HCT116 (cell line): ENCODE measurements around the gene MAML2. TPM values are rescaled to one million over a fixed set of nuclear protein-coding genes. Genes with fewer than 3 reads are reported as not detected.

Source experiments
- ATAC-seq: fragments of 200-7000 bp; cut with Tn5 transposase; 2 replicates; pipeline ENCODE4 v1.9.1; 2020; ENCODE audit warnings: mild to moderate bottlenecking, moderate library complexity
- BruUV-seq: library from RNA; stranded (reverse); fragments of 400-500 nt; replicated peaks from 2 replicates; lab custom pipeline; 2021; lab: Mats Ljungman, UMichigan
- CTCF ChIA-PET: fragments of 300-600 bp; sonication (Branson Sonifier 250); formaldehyde crosslinking; loops from one replicate; lab custom pipeline; 2021; ENCODE audit warnings: antibody characterized with exemption; lab: Charles Lee
- POLR2A ChIA-PET: fragments of 300-600, 350-600 bp; sonication (Branson Sonifier 250); formaldehyde crosslinking; loops from one replicate; lab custom pipeline; 2021; ENCODE audit warnings: antibody characterized with exemption; lab: Charles Lee
- RAD21 ChIA-PET, 2 experiments: fragments of 300-600 bp; sonication (Branson Sonifier 250); formaldehyde crosslinking; loops; one replicate each; lab custom pipeline; 2023; ENCODE audit warnings: low total read pairs in 2 of 2; ENCODE audit not compliant: uncharacterized antibody in 2 of 2, unreplicated experiment in 2 of 2, low non-redundant PET in 1 of 2; lab: Charles Lee
- DNase-seq: peaks from one replicate; pipeline ENCODE4 v3.0.0-alpha.2; 2010; ENCODE audit warnings: low read depth, low spot score
- H2AFZ ChIP-seq: fragments of 200-600 bp; shearing (Covaris generic), sonication (generic); 2 replicates; pipeline ENCODE4 v1.6.1; 2017; ENCODE audit warnings: low read depth, mixed run types, mixed read lengths, antibody characterized with exemption, low read length; ENCODE audit not compliant: poor library complexity, severe bottlenecking
- H3K27ac ChIP-seq: 2 replicates; pipeline ENCODE4 v1.5.1; 2012; ENCODE audit warnings: low read depth, low read length
- H3K27me3 ChIP-seq: fragments of 200-600 bp; sonication (generic); 2 replicates; pipeline ENCODE4 v1.6.1; 2016; ENCODE audit warnings: mixed run types, low read length, mixed read lengths; ENCODE audit not compliant: insufficient read depth
- H3K36me3 ChIP-seq, 2 experiments: fragments of 200-500 bp in 1 of 2; fragments of 200-600 bp in 1 of 2; sonication (Bioruptor generic) in 1 of 2; sonication (generic) in 1 of 2; 2 replicates each; pipeline versions ENCODE4 v1.5.1 to v1.6.1; 2014 to 2016; ENCODE audit warnings: low read length in 2 of 2, inconsistent platforms in 1 of 2, mixed read lengths in 1 of 2, mixed run types in 1 of 2; ENCODE audit not compliant: insufficient read depth in 2 of 2, control insufficient read depth in 1 of 2
- H3K4me1 ChIP-seq, 2 experiments: fragments of 200-600 bp in 1 of 2; sonication (generic) in 1 of 2; 2 replicates each; pipeline versions ENCODE4 v1.5.1 to v1.6.1; 2012 to 2017; ENCODE audit warnings: low read length in 2 of 2, inconsistent platforms in 1 of 2, mild to moderate bottlenecking in 1 of 2, mixed read lengths in 1 of 2, mixed run types in 1 of 2, moderate library complexity in 1 of 2; ENCODE audit not compliant: insufficient read depth in 2 of 2, control insufficient read depth in 1 of 2
- H3K4me2 ChIP-seq: fragments of 200-600 bp; sonication (generic); 2 replicates; pipeline ENCODE4 v1.6.1; 2017; ENCODE audit warnings: mixed run types, low read length, mixed read lengths
- H3K4me3 ChIP-seq, 2 experiments: fragments of 200-600 bp in 1 of 2; sonication (generic) in 1 of 2; replicated peaks in 1 of 2; 2 replicates each; pipeline ENCODE4 v1.5.1; 2011 to 2016; ENCODE audit warnings: low read length in 2 of 2, control low read depth in 1 of 2, low read depth in 1 of 2, mild to moderate bottlenecking in 1 of 2, mixed read lengths in 1 of 2, mixed run types in 1 of 2
- H3K79me2 ChIP-seq: fragments of 200-600 bp; sonication (generic); 2 replicates; pipeline ENCODE4 v1.6.1; 2017; ENCODE audit warnings: mild to moderate bottlenecking, mixed run types, low read length, moderate library complexity, mixed read lengths; ENCODE audit not compliant: insufficient read depth
- H3K9ac ChIP-seq: fragments of 200-600 bp; sonication (generic); 2 replicates; pipeline ENCODE4 v1.6.1; 2016; ENCODE audit warnings: low read length, mixed read lengths
- H3K9me2 ChIP-seq: fragments of 200-600 bp; sonication (generic), shearing (Covaris generic); 2 replicates; pipeline ENCODE4 v1.6.1; 2017; ENCODE audit warnings: mixed run types, mild to moderate bottlenecking, moderate library complexity; ENCODE audit not compliant: insufficient read depth
- H3K9me3 ChIP-seq, 2 experiments: fragments of 200-500 bp in 1 of 2; fragments of 200-600 bp in 1 of 2; sonication (Bioruptor generic) in 1 of 2; sonication (generic) in 1 of 2; 2 replicates each; pipeline ENCODE4 v1.6.1; 2014 to 2017; ENCODE audit warnings: low read length in 2 of 2, mixed read lengths in 2 of 2, inconsistent platforms in 1 of 2, low read depth in 1 of 2, mild to moderate bottlenecking in 1 of 2, mixed run types in 1 of 2, moderate library complexity in 1 of 2; ENCODE audit not compliant: control insufficient read depth in 1 of 2, insufficient read depth in 1 of 2
- H4K20me1 ChIP-seq: fragments of 200-600 bp; sonication (generic), shearing (Covaris generic); 2 replicates; pipeline ENCODE4 v1.6.1; 2017; ENCODE audit warnings: mixed run types, mild to moderate bottlenecking, moderate library complexity; ENCODE audit not compliant: insufficient read depth
- ATF3 ChIP-seq: IDR thresholded peaks from 2 replicates; pipeline ENCODE4 v1.6.1; 2012
- CEBPB ChIP-seq: IDR thresholded peaks from 2 replicates; pipeline ENCODE4 v1.6.1; 2012; ENCODE audit warnings: low read depth
- EZH2 ChIP-seq: fragments of 200-600 bp; sonication (generic); IDR thresholded peaks from 2 replicates; pipeline ENCODE4 v1.6.1; 2017; ENCODE audit warnings: antibody characterized with exemption, mixed run types
- FOSL1 ChIP-seq: IDR thresholded peaks from 2 replicates; pipeline ENCODE4 v1.6.1; 2012; ENCODE audit warnings: low read depth
- JUND ChIP-seq: IDR thresholded peaks from 2 replicates; pipeline ENCODE4 v1.6.1; 2012
- POLR2A ChIP-seq: IDR thresholded peaks from 2 replicates; pipeline ENCODE4 v1.7.0; 2011; ENCODE audit warnings: borderline replicate concordance; ENCODE audit not compliant: insufficient read depth, insufficient read length; ENCODE audit errors: extremely low read depth
- POLR2AphosphoS5 ChIP-seq: IDR thresholded peaks from 2 replicates; pipeline ENCODE4 v1.6.1; 2011; ENCODE audit warnings: mild to moderate bottlenecking, low read depth, low read length, moderate library complexity
- RAD21 ChIP-seq: IDR thresholded peaks from 2 replicates; pipeline ENCODE4 v1.6.1; 2012; ENCODE audit warnings: low read depth, mild to moderate bottlenecking
- SP1 ChIP-seq: IDR thresholded peaks from 2 replicates; pipeline ENCODE4 v1.6.1; 2012; ENCODE audit warnings: low read depth
- SRF ChIP-seq: IDR thresholded peaks from 2 replicates; pipeline ENCODE4 v1.6.1; 2012; ENCODE audit warnings: low read depth
- ZNF274 ChIP-seq: fragments of 200-500 bp; sonication (Bioruptor generic); IDR thresholded peaks from 2 replicates; pipeline ENCODE4 v1.6.1; 2014; ENCODE audit warnings: mild to moderate bottlenecking, low read depth, low read length, inconsistent platforms
- intact Hi-C: fragments of 100-400 bp; cut with micrococcal nuclease; formaldehyde crosslinking; loops from 2 replicates; pipeline ENCODE4 v1.10.0; 2022
- total RNA-seq: library from RNA; stranded (reverse); gene quantifications from one replicate; pipeline ENCODE4 v1.2.1, GENCODE V29; 2021; ENCODE audit not compliant: unreplicated experiment
- TF ChIP-seq, protein P1 (sequence below): IDR thresholded peaks from 2 replicates; pipeline ENCODE4 v1.6.1; 2011; ENCODE audit warnings: mild to moderate bottlenecking, low read length, moderate library complexity; ENCODE audit not compliant: insufficient replicate concordance; ENCODE audit errors: extremely low read depth
- TF ChIP-seq, protein P2 (sequence below), 3 experiments: fragments of 200-600 bp in 1 of 3; sonication (generic) in 1 of 3; IDR thresholded peaks in 2 of 3; conservative IDR thresholded peaks in 1 of 3; 2 replicates each; pipeline ENCODE4 v1.5.1; 2012 to 2017; ENCODE audit warnings: low read depth in 2 of 3, low read length in 2 of 3, antibody characterized with exemption in 1 of 3, borderline replicate concordance in 1 of 3, control low read depth in 1 of 3, mild to moderate bottlenecking in 1 of 3, mixed read lengths in 1 of 3, mixed run types in 1 of 3, moderate library complexity in 1 of 3; ENCODE audit not compliant: insufficient read depth in 1 of 3

The MAML2 gene
- total RNA-seq, 1 experiment from 2014 or later, result 2.6 TPM

- Histone ChIP-seq H3K4me3 (no peak overlapping the region), H3K36me3 (no peaks in the 10 kb centered on the region), H3K27me3 (no peaks in the 10 kb centered on the region), H3K79me2 (no peaks in the 10 kb centered on the region), H3K9me3 (no peaks in the 10 kb centered on the region), H3K4me2 (no peak overlapping the region), H2AFZ (no peak overlapping the region), H4K20me1 (no peaks in the 10 kb centered on the region), H3K9ac (no peak overlapping the region), H3K9me2 (no peaks in the 10 kb centered on the region), H3K27ac (no peak overlapping the region), H3K4me1 (no peaks in the 10 kb centered on the region)
- POLR2A ChIA-PET, result no interaction called here
- TF ChIP-seq CEBPB (no peak), JUND (no peak), EZH2 (no peak), FOSL1 (no peak), SRF (no peak), POLR2AphosphoS5 (no peak), ATF3 (no peak), RAD21 (no peak), ZNF274 (no peak), SP1 (no peak), POLR2A (no peak)
- TF ChIP-seq, protein P1, sequence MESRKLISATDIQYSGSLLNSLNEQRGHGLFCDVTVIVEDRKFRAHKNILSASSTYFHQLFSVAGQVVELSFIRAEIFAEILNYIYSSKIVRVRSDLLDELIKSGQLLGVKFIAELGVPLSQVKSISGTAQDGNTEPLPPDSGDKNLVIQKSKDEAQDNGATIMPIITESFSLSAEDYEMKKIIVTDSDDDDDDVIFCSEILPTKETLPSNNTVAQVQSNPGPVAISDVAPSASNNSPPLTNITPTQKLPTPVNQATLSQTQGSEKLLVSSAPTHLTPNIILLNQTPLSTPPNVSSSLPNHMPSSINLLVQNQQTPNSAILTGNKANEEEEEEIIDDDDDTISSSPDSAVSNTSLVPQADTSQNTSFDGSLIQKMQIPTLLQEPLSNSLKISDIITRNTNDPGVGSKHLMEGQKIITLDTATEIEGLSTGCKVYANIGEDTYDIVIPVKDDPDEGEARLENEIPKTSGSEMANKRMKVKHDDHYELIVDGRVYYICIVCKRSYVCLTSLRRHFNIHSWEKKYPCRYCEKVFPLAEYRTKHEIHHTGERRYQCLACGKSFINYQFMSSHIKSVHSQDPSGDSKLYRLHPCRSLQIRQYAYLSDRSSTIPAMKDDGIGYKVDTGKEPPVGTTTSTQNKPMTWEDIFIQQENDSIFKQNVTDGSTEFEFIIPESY, result no peak
- TF ChIP-seq, protein P2, sequence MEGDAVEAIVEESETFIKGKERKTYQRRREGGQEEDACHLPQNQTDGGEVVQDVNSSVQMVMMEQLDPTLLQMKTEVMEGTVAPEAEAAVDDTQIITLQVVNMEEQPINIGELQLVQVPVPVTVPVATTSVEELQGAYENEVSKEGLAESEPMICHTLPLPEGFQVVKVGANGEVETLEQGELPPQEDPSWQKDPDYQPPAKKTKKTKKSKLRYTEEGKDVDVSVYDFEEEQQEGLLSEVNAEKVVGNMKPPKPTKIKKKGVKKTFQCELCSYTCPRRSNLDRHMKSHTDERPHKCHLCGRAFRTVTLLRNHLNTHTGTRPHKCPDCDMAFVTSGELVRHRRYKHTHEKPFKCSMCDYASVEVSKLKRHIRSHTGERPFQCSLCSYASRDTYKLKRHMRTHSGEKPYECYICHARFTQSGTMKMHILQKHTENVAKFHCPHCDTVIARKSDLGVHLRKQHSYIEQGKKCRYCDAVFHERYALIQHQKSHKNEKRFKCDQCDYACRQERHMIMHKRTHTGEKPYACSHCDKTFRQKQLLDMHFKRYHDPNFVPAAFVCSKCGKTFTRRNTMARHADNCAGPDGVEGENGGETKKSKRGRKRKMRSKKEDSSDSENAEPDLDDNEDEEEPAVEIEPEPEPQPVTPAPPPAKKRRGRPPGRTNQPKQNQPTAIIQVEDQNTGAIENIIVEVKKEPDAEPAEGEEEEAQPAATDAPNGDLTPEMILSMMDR (IDR thresholded peaks at IDR 0.05 in 2 of 3, conservative IDR thresholded peaks at IDR 0.05 in 1 of 3; ENCODE audit: borderline replicate concordance in 1 of 3, insufficient read depth in 1 of 3, low read depth in 2 of 3, low read length in 2 of 3), result no peak
- RAD21 ChIA-PET, result no interaction called here
- CTCF ChIA-PET, result no interaction called here
- ATAC-seq (no peak), DNase-seq (no peak)
- intact Hi-C loops, result no loop called here
- no TSS peak for BruUV-seq
These were observed 392.1 kb downstream of the MAML2 start for GRCh38 chr11:95950905-95951304.
